Anterior cingulate cortex (tissue), 58 donors: Measurements from ENCODE around the gene CDYL.
"Not testable (repeated sequence)": the region's sequence is repeated elsewhere in the genome, so short reads cannot be mapped to it uniquely, and the experiment has no call there.

Experiments
- DNase-seq, 58 donors: peaks; one replicate each; lab custom pipeline; 2025; lab: John Stamatoyannopoulos, UW

Gene CDYL

GRCh38 chr6:4975506-4975905, 199.3 kb downstream of the CDYL start:
- no peak for DNase-seq

- DNase-seq, result no peak
These were observed 201.3 kb downstream of the CDYL start for GRCh38 chr6:4977468-4977867.

- DNase-seq, result no peak
These were observed 203.2 kb downstream of the CDYL start for GRCh38 chr6:4979426-4979825.

- DNase-seq, result no peak
These were observed 205.6 kb downstream of the CDYL start for GRCh38 chr6:4981761-4982160.

- DNase-seq, result no peak
These were observed 207.1 kb downstream of the CDYL start for GRCh38 chr6:4983322-4983721.

- no peak for DNase-seq
These were observed 210.8 kb downstream of the CDYL start for GRCh38 chr6:4986999-4987398.

- no peak for DNase-seq
These were observed 211.2 kb downstream of the CDYL start for GRCh38 chr6:4987432-4987831.

- DNase-seq, result no peak
These were observed 218.5 kb downstream of the CDYL start for GRCh38 chr6:4994741-4995140.

GRCh38 chr6:4997862-4998261, 221.7 kb downstream of the CDYL start:
- no peak for DNase-seq

- DNase-seq, result no peak
These were observed 223.4 kb downstream of the CDYL start for GRCh38 chr6:4999586-4999985.

- DNase-seq, result peak; percentile 75 to 99 (median 95)
These were observed 227.6 kb downstream of the CDYL start, which contains the start of gene RPP40 for GRCh38 chr6:5003604-5004372. TSS of gene RPP40 (minus strand) at chr6:5004037. CDS start at chr6:5004002, 35 bp downstream.

- no peak for DNase-seq
These were observed 228.3 kb downstream of the CDYL start for GRCh38 chr6:5004373-5005037.

- DNase-seq, result not testable (repeated sequence)
These were observed 228.8 kb downstream of the CDYL start for GRCh38 chr6:5005038-5005433.
